GM18499 (cell line): Measurements from ENCODE around the gene STC2.
"Not testable (repeated sequence)": the region's sequence is repeated elsewhere in the genome, so short reads cannot be mapped to it uniquely, and the experiment has no call there.

Experiments used
- ATAC-seq: cut with Tn5 transposase; IDR thresholded peaks from one replicate; pipeline ENCODE4 v1.9.1; 2021; ENCODE audit warnings: moderate number of reproducible peaks; ENCODE audit not compliant: insufficient read depth, unreplicated experiment

Gene STC2

DNA sequence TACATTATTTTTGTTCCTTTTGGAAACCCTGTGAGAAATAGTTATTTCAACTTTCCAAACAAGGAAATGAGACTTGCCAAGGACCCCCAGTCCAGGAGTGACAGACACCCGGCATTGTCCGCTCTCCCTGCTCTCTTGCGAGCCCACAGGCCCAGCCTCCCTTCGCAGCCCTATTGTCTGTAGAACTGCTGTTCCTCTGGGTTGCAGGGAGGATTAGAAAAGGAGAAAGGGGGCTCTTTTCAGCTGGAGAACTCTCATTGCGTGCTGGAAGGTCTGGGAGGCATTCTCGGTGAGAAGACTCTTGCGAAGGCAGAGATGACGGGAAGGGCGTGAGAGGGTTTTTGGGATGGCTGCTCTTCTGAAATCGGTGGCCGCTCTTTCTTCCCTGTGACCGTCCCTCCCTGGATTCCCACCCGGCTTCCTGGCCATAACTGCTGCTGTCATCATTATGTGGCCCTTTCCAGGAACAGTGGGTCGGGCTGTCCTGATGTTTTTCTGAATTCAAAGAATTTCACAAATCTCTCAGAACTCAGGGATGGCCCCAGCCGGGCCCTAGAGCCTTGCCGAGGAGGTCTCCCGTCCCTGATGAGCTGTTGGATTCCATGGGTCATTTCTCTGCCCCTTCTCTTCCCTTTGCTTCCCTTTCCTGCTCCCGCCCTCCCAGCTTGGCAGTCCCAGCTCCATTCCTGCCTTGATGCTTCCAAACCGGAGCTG is 29.8 kb downstream of the STC2 start:
- ATAC-seq, result no peak

- no peak for ATAC-seq
Observed at GRCh38 chr5:173297813-173298212, 30.4 kb downstream of the STC2 start.

GRCh38 chr5:173296737-173297676 is 31.2 kb downstream of the STC2 start:
- ATAC-seq, result no peak

DNA sequence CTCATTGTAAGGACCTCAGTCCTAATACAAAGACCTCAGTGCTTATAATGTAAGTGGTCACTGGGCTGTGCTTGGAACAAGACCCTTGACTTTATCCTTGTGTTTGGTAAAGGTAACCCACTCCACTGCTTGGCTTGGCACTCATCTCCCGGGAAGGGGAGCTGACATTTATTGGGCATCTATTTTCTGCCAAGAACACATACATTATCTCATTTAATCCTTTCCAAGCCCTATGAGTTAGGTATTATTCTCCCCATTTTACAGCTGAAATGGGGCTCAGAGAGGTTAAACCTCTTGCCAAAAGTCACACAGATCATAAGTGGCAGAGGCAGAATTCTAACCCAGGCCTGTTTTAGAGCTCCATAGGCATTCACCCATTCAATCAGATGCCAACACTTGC is 32.4 kb downstream of the STC2 start:
- no peak for ATAC-seq

- no peak for ATAC-seq
Observed at GRCh38 chr5:173294673-173295320, 33.4 kb downstream of the STC2 start.

- ATAC-seq, result no peak
Observed at GRCh38 chr5:173293817-173294672, 34.2 kb downstream of the STC2 start.

DNA sequence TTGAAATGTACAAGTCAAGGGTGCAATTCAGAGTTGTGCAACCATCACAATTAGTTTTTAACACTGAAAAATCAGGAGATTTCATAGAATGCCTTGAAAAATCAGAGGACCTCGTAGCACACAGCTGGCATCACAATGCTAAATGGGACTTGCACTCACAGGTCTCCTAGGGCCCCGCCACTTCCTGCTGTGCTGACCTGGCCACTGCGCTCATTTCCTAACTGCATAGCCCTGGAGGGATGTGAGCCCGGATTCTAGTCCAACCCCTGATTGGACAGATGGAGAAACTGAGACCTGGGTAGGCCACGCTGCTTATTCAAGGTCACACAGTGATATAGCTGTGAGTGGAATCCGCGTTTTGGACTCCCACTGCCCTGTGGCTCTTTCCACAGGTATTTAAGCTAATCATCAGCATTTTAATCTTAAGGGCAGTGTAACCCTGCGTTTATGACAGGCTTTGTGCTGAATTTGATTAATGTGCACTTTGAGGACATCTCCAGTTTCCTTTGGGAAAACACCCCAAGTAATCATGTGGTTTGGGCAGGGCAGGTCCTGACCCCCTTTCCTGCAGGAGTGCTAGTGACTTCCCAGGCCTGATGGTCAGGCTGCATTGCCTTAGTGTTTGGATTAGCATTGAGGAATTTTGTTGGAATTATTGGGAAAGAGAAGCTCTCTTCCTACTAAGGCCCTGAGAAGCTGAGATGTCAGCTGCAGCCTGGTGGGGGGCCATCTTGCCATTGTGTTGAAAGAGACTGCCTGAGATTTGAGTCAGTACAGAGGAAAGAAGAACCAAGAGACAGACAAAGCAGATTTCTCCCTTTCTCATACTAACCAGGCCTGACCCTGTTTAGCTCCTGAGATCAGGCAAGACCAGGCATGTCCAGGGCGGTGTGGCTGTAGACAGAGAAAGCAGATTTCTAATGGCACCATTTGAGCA is 36.2 kb downstream of the STC2 start:
- no peak for ATAC-seq

DNA sequence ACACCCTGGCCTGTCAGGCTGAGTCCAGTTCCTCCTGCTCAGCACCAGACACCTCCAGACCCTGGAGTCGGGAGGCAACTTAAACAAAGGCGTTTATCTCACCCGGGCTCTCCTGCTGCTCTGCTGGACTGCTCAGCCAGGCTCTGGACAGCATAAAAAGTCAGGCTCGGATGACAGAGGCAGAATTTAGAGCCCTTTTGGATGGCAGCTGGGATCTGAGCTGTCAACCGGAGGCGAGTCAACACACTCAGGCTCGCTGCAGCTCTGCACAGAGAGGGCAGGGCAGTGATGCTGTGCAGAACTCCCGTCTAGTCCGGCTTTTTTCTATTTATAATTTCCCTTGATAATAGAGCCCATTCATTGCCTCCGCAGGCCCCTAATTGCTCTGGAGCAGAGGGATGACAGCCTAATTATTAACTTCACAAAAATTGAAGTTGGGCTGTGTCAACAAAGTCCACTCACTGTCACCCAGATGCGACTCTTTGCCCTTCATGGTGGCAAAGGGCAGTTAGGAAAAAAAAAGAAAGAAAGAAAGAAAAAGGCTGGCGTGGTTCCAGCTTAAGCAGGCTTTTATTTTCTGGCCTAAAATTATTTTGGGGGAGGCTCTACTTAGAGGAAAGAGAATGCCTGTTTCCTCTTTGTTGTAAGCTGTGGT is 37.6 kb downstream of the STC2 start:
- ATAC-seq, result no peak

- no peak for ATAC-seq
Observed at GRCh38 chr5:173289372-173289771, 38.8 kb downstream of the STC2 start.

- no peak for ATAC-seq
Observed at GRCh38 chr5:173288632-173289031, 39.6 kb downstream of the STC2 start.

- no peak for ATAC-seq
Observed at GRCh38 chr5:173287086-173287485, 41.1 kb downstream of the STC2 start.

DNA sequence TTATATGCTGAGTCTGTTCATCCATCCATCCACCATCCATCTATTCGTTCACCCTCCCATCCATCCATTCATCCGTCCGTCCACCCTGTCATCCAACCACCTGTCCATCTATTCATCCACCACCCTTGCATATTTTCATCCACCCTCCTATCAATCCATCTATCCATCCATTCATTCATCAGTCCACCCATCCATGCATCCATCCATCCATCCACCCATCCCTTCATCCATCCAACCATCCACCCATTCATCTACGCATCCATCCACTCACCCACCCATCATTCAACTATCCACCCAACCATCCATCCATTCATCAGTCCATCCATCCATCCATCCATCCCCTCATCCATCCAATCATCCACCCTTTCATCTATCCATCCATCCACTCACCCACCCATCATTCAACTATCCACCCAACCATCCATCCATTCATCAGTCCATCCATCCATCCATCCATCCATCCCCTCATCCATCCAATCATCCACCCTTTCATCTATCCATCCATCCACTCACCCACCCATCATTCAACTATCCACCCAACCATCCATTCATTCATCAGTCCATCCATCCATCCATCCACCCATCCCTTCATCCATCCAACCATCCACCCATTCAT is 43.8 kb downstream of the STC2 start:
- not testable (repeated sequence) for ATAC-seq

DNA sequence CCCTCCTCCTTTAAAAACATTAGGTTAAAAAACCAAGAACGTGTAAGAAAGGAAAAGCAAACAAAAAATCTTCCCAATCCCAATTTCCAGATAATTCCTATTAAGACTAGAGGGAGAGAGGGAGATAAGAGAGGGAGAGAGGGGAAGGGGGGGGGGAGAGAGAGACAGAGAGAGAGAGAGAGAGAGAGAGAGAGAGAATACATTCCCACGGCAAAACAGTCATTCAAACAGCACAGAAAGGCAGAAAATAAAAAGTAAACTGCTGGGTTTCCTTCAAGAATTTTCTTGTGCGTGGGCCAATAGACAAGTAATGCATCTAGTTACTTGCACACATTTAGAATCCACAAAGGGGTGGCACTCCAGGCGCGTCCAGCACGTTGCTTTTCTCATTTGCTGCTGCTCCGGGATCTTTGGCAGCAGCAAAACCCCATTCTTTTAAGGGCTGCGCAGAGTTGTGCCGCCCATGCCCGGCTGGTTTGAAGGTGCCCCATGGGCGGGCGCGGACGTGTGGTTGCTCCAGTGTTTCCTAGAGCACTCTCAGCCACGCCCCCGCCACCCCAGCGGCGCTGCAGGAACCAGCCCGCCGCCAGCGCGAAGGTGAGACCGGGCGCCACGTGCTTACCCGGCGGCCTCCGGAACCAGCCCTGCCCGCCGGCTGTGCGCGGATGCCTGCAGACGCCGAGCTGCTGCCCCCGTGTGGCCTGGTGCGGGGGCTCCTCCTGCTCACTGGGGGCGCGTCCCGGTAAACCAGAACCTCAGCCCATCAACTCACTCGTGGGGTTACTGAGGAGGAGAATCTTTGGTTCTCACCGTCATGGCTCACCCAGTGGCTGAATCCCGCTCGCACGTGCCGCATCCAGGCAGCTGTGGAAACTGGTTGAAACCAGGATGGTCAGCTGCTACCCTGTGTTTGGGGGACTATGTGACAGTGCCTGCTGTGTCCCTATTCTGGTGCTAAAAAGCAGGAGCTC is 44.6 kb downstream of the STC2 start:
- peak; percentile 65 for ATAC-seq

DNA sequence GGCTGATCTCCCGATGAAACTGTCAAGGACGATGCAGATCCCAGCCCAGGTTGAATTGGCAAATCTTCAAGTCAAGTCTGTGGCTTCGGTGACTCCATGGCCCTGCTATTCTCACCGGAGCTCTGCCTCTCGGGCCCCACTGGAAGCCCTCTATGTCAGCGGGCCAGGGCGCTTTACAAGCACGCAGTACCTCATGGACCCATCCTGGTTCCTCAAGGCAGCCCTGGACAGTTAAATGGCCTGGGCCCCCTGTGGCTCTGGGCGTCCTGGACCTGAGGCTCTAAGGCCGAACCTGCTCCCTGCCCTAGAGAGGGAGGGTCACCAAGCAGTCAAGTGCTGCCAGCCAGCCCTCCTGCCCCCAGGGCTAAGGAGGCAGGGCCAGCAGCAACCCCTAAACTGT is 45.3 kb downstream of the STC2 start:
- ATAC-seq, result no peak

GRCh38 chr5:173281910-173282309 is 46.3 kb downstream of the STC2 start:
- ATAC-seq, result no peak

GRCh38 chr5:173279166-173279565 is 49.0 kb downstream of the STC2 start:
- no peak for ATAC-seq

GRCh38 chr5:173278641-173279040 is 49.6 kb downstream of the STC2 start:
- ATAC-seq, result no peak
